Limb (tissue), 2 donors: ENCODE results near the gene PLA2G2F.

ENCODE experiments used
- DNase-seq, 2 donors: peaks; one replicate each; pipeline ENCODE4 v3.0.0-alpha.2; 2016; ENCODE audit errors: extremely low spot score in 2 of 2

The PLA2G2F gene

GRCh38 chr1:20142001-20142710, 3.0 kb downstream of the PLA2G2F start:
- no peak for DNase-seq

DNA sequence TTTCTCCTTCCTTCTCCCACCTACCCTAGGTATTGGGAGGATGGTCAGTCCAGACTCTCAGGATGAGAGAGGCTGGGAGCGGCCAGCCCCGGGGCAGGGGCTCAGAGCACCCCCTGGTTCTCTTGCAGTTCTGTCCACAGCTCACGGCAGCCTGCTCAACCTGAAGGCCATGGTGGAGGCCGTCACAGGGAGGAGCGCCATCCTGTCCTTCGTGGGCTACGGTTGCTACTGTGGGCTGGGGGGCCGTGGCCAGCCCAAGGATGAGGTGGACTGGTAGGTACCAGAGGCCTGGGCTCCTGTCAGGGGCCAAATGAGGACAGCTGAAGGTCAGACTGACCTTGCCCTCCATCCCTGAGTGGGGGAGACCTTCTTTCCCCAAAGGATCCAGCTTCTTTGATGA, 4.2 kb downstream of the PLA2G2F start:
- DNase-seq = no peak

DNA sequence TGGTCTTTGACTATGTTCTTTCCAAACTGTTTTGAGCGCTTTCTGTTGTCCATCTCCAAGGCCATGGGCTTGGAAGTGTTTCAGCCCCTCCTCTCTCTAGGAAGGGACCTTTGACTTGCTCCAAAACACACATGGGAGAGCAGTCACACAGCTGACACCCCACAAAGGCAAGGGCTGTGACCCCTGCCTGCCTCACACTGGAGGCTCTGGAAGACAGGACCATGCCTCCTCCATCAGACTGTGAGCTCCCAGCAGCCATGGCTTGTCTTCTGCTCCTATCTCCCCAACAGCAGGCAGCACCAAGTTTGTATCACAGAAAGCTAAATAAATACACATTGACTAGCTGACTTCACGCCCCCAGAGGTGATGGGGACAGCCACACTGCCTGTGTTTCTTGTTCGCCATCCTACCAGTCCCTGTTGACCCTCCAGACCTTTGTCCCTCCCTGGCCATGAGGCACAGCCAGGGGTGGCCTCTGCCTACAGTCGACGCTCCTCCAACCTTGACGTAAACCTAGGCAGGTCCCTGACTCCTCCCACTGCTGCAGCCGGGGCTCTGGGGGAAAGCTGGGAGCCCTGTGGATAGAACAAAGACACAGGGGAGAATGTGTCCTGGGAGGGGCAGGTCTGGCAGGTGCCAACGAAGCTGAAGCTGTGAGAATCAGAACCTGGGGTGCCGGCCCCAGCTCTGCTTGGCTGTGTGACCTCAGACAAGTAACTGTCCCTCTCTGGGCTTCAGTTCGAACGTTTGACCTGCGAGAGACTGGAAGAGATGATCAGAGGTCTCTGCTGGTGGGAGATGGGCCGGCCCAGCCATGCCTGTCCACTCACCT, 4.8 kb downstream of the PLA2G2F start:
- DNase-seq = no peak

DNA sequence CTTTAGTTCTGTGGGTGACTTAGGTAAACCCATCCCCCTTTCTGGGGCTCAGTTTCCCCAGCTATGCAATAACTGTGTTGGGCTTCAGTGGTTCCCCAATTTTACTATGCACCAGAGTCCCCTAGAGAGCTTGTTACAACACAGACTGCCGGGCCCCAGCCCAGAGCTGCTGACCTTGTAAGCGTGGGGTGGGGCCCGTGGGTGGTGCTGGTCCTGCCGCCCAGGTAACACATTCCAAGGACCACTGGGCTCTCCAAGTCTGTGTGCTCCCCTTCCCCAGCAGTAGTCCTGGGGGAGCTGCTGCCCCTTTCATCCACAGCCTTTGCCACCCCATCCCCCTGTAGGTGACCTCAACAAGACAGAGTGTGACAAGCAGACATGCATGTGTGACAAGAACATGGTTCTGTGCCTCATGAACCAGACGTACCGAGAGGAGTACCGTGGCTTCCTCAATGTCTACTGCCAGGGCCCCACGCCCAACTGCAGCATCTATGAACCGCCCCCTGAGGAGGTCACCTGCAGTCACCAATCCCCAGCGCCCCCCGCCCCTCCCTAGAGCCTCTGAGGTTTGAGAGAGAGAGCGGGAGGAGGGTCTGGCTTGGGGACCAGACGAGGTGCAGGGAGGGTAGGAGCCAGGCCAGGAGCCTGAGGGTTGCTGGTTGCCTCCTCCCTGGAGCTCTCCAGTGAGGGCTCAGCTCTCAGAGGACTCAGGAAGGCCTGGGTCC, 8.9 kb downstream of the PLA2G2F start:
- DNase-seq = no peak

DNA sequence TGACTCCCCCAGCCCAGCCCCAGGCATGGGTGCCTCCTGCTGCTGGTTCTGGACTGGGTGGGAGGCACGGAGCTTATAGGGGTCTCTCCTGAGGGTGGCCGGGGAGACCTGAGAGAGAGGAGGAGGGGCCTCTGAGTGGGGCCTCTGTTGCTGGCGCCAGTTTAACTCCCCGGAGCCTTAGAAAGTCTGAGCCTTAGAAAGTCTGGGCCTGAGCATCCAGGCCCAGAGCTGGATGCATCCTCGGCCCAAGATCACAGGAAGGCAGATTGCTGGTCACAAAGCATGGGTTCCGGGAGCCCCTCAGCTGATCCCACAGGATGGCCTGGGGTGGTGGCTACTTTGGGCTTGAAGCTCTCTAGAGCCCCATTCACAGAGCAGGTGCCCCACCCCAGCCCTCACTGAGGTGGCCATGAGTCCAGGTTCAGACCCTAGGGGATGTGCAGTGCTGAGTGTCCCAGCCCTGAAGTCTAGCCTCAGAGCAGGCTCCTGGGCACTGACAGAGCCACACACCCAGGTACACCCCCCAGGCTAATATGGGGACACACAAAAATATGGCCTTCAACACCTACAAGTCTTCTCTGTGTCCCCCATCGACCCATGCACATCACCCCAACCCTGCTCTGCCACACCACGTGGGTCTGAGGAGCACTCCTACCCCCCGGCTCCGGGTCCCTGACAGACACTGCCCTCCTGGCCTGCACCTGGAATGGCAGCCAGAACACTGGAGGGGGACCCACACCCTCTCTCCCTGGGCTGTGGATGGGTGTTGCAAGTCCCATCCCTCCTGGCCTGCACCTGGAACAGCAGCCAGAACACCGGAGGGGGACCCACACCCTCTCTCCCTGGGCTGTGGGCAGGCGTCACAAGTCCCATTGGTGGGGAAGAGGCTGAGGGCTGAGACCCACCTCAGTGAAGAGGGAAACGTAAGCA, 9.7 kb downstream of the PLA2G2F start:
- no peak for DNase-seq

GRCh38 chr1:20149601-20150325, 10.6 kb downstream of the PLA2G2F start:
- no peak for DNase-seq

- DNase-seq = no peak
Measured at GRCh38 chr1:20150326-20150705, 11.2 kb downstream of the PLA2G2F start.

GRCh38 chr1:20150969-20151368, 11.8 kb downstream of the PLA2G2F start:
- DNase-seq = no peak

GRCh38 chr1:20151906-20152598, 12.9 kb downstream of the PLA2G2F start:
- DNase-seq = peak; percentile 80 to 88

- no peak for DNase-seq
Measured at GRCh38 chr1:20152599-20152930, 13.4 kb downstream of the PLA2G2F start.

GRCh38 chr1:20153000-20153418, 13.9 kb downstream of the PLA2G2F start:
- peak; percentile 8 to 52 for DNase-seq

- no peak for DNase-seq
Measured at GRCh38 chr1:20154301-20154831, 15.2 kb downstream of the PLA2G2F start.

GRCh38 chr1:20158358-20159070, 19.4 kb downstream of the PLA2G2F start:
- no peak for DNase-seq

DNA sequence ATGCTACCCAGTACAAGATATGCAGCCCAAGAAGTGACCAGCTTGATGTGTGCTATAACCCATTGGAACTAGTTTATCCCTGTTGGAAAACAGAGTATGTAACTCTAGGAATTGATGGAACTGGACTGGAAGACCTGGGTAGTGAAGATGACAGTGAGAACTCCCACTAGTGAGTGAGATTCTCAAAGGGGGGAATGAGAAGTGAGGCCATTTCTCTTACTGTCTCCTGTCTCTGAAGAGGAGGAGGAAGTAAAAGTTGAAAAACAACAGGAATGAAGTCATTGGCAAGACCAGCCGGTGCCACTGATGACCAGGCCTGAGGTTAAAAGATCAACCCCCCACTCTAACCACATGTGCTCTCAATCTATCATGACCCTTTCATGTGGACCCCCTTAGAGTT, 20.9 kb downstream of the PLA2G2F start:
- DNase-seq = no peak

DNA sequence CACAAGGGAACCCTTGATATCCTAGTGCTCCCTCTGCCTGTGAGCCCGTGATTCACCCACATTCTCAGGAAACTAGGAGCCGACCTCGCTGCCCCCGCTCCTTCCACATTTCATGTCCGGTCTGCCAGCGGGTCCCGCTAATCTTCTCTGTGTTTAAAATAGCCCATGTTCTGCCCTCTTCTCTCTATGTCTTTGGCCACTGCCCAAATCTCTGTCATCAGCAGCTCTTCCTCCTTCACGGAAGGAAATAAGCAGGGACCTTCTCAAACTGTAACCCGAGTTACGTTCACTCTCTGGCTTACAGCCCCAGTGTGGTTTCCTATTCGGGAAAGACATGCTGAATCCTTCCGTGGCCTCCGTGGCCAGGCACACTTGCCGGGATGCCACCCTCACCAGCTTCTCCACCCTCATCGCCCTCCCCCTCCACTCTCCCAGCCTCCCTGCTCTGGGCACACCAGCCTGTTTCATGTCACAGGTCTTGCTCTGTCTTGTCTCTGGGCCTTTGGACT, 25.6 kb downstream of the PLA2G2F start:
- no peak for DNase-seq

- no peak for DNase-seq
Measured at GRCh38 chr1:20165522-20165951, 26.4 kb downstream of the PLA2G2F start.

GRCh38 chr1:20166051-20166450, 26.9 kb downstream of the PLA2G2F start:
- no peak for DNase-seq

GRCh38 chr1:20167126-20167525, 28.0 kb downstream of the PLA2G2F start:
- no peak for DNase-seq
